ENCODE results near the gene PSMD7. TPM values are rescaled to one million over a fixed set of nuclear protein-coding genes. Genes with fewer than 3 reads are reported as not detected.

The PSMD7 gene
- total RNA-seq, 1 donor from 2014 or later = 56.2 TPM

Other genes starting within 250 kb of the PSMD7 start
- not detected in 2 replicates for gene NPIPB15, start 79.5 kb downstream of the PSMD7 start, total RNA-seq
- gene CLEC18B, start 124.7 kb downstream of the PSMD7 start, total RNA-seq = under 0.01 and 0.22 TPM in 2 replicates